SK-N-SH treated with all-trans-retinoic acid at 6 μM for 48 hours (cell line): ENCODE measurements around the gene NUP155.

Experiments
- ARNTL ChIP-seq: fragments of 450-650 bp; formaldehyde crosslinking; IDR thresholded peaks from 2 replicates; pipeline ENCODE4 v1.5.0; 2020; ENCODE audit warnings: low read depth, mild to moderate bottlenecking, moderate library complexity, borderline replicate concordance
- PATZ1 ChIP-seq: fragments of 250-450 bp; sonication (Bioruptor Pico); IDR thresholded peaks from 2 replicates; pipeline ENCODE4 v1.8.0; 2020; ENCODE audit warnings: mild to moderate bottlenecking, moderate library complexity, borderline replicate concordance
- POU6F1 ChIP-seq: fragments of 250-450 bp; sonication (Bioruptor Pico); IDR thresholded peaks from 2 replicates; pipeline ENCODE4 v1.8.0; 2021; ENCODE audit warnings: low read depth, mild to moderate bottlenecking, moderate library complexity, borderline replicate concordance
- PPARA ChIP-seq: fragments of 250-450 bp; sonication (Bioruptor Pico); IDR thresholded peaks from 2 replicates; pipeline ENCODE4 v1.5.0; 2020; ENCODE audit warnings: mild to moderate bottlenecking, borderline replicate concordance
- RARB ChIP-seq: fragments of 250-450 bp; sonication (Bioruptor Pico); IDR thresholded peaks from 2 replicates; pipeline ENCODE4 v1.8.0; 2021; ENCODE audit warnings: mild to moderate bottlenecking, moderate library complexity
- TCF4 ChIP-seq: fragments of 250-450 bp; sonication (Bioruptor Pico); IDR thresholded peaks from 2 replicates; pipeline ENCODE4 v1.8.0; 2021; ENCODE audit warnings: mild to moderate bottlenecking, moderate library complexity, borderline replicate concordance
- ZFP30 ChIP-seq: fragments of 450-650 bp; formaldehyde crosslinking; IDR thresholded peaks from 2 replicates; pipeline ENCODE4 v1.5.0; 2022; ENCODE audit warnings: mild to moderate bottlenecking, moderate library complexity
- ZNF565 ChIP-seq: fragments of 450-650 bp; formaldehyde crosslinking; conservative IDR thresholded peaks from 2 replicates; pipeline ENCODE4 v1.5.0; 2020; ENCODE audit warnings: low read depth, mild to moderate bottlenecking, moderate library complexity
- ZNF70 ChIP-seq: fragments of 450-650 bp; formaldehyde crosslinking; IDR thresholded peaks from 2 replicates; pipeline ENCODE4 v1.5.0; 2020; ENCODE audit warnings: mild to moderate bottlenecking, moderate library complexity

GRCh38 chr5:37370864-37371726 is at the start of gene NUP155:
- TF ChIP-seq TCF4 (CRISPR knock-in tag): no peak
- no peak for TF ChIP-seq ZFP30 (CRISPR knock-in tag)
- TF ChIP-seq ZNF70 (CRISPR knock-in tag): no peak
- TF ChIP-seq RARB (CRISPR knock-in tag): no peak
- no peak for TF ChIP-seq ZNF565 (CRISPR knock-in tag)
- no peak for TF ChIP-seq PPARA (CRISPR knock-in tag)
- no peak for TF ChIP-seq ARNTL (CRISPR knock-in tag)
- TF ChIP-seq PATZ1 (CRISPR knock-in tag): no peak
- TF ChIP-seq POU6F1: no peak
